ENCODE measurements around the gene ANGPTL3.
"Not testable (repeated sequence)": the region's sequence is repeated elsewhere in the genome, so short reads cannot be mapped to it uniquely, and the experiment has no call there.

The ANGPTL3 gene, protein sequence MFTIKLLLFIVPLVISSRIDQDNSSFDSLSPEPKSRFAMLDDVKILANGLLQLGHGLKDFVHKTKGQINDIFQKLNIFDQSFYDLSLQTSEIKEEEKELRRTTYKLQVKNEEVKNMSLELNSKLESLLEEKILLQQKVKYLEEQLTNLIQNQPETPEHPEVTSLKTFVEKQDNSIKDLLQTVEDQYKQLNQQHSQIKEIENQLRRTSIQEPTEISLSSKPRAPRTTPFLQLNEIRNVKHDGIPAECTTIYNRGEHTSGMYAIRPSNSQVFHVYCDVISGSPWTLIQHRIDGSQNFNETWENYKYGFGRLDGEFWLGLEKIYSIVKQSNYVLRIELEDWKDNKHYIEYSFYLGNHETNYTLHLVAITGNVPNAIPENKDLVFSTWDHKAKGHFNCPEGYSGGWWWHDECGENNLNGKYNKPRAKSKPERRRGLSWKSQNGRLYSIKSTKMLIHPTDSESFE

DNA sequence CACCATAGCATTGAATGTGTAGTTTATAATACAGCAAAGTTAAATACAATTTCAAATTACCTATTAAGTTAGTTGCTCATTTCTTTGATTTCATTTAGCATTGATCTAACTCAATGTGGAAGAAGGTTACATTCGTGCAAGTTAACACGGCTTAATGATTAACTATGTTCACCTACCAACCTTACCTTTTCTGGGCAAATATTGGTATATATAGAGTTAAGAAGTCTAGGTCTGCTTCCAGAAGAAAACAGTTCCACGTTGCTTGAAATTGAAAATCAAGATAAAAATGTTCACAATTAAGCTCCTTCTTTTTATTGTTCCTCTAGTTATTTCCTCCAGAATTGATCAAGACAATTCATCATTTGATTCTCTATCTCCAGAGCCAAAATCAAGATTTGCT, at the start of gene ANGPTL3:
TSS of gene ANGPTL3 (plus strand) at position 240 of the 400 bp plus-strand sequence. CDS start at position 287, 47 bp downstream.
- no peak for DNase-seq (ENCODE audit: low spot score)

GRCh38 chr1:62561306-62561705, 36.0 kb upstream of the ANGPTL3 start:
- no peak for DNase-seq (ENCODE audit: low spot score)

GRCh38 chr1:62567182-62567581, 30.1 kb upstream of the ANGPTL3 start:
- DNase-seq (ENCODE audit: low spot score): not testable (repeated sequence)

DNA sequence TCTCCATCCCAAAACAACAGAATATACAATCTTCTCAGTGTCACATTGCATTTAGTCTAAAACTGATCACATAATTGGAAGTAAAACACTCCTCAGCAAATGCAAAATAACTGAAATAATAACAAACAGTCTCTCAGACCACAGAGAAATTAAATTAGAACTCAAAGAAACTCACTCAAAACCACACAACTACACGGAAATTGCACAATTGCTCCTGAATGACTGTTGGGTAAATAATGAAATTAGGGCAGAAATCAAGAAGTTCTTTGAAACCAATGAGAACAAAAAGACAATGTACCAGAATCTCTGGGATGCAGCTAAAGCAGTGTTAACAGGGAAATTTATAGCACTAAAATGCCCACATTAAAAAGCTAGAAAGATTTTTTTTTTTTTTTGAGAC, 29.4 kb upstream of the ANGPTL3 start:
- not testable (repeated sequence) for DNase-seq (ENCODE audit: low spot score)

- DNase-seq (ENCODE audit: low spot score): not testable (repeated sequence)
Observed at GRCh38 chr1:62571517-62571916, 25.8 kb upstream of the ANGPTL3 start.

GRCh38 chr1:62572476-62572875, 24.8 kb upstream of the ANGPTL3 start:
- DNase-seq (ENCODE audit: low spot score): no peak

DNA sequence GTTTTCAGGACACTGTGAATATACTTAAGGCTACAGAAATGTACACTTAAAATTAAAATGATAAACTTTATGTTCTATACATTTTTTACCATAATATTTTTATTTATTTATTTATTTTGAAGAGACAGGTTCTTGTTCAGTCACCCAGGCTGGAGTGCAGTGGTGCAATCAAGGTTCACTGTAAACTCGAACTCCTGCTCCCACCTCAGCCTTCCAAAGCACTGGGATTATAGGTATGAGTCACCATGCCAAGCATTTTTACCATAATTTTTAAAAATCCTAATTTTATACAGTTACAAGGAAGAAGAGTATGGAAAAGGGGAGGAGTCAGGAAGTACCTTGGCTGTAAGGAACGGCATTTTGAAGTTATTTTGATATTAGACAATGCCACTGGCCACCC, 23.6 kb upstream of the ANGPTL3 start:
- DNase-seq (ENCODE audit: low spot score): no peak

GRCh38 chr1:62585469-62586155, 11.7 kb upstream of the ANGPTL3 start:
- no peak for DNase-seq (ENCODE audit: low spot score)

- no peak for DNase-seq (ENCODE audit: low spot score)
Observed at GRCh38 chr1:62588000-62588399, 9.3 kb upstream of the ANGPTL3 start.

GRCh38 chr1:62589321-62589720, 8.0 kb upstream of the ANGPTL3 start:
- DNase-seq (ENCODE audit: low spot score): no peak

DNA sequence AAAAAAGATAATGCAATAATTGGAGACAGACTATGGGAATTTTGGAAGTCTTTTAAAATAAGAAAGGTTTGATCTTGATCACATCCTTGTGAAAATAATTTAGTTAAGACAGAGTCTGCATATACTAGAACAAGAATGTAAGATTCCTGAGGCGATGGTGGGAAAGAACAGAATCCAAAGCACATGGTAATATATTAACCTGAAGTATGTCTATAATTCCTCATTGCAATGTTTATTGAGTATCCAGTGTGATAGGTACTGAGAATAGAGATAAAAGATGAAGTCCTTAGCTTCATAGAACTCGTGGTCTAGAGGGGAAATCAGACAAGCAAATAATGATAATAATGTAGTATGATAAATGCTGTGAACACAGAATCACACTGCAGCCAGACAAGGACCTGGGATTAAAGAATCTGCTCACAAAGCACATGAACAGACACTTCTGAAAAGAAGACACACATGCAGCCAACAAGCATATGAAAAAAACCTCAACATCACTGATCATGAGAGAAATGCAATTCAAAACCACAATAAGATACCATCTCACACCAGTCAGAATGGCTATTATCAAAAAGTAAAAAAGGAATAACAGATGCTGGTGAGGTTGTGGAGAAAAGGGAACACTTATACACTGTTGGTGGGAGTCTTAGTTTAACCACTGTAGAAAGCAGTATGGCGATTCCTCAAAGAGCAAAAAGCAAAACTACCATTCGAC, 6.9 kb upstream of the ANGPTL3 start:
- DNase-seq (ENCODE audit: low spot score): no peak

DNA sequence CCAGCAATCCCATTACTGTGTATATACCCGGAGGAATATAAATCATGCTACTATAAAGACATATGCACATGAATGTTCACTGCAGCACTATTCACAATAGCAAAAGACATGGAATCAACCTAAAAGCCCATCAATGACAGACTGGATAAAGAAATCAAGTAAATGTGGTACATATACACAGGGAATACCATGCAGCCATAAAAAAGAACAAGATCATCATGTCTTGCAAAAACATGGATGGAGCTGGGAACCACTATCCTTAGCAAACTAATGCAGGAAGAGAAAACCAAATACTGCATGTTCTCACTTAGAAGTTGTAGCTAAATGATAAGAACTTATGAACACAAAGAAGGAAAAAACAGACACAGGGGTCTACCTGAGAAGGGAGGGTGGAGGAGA, 6.4 kb upstream of the ANGPTL3 start:
- no peak for DNase-seq (ENCODE audit: low spot score)

DNA sequence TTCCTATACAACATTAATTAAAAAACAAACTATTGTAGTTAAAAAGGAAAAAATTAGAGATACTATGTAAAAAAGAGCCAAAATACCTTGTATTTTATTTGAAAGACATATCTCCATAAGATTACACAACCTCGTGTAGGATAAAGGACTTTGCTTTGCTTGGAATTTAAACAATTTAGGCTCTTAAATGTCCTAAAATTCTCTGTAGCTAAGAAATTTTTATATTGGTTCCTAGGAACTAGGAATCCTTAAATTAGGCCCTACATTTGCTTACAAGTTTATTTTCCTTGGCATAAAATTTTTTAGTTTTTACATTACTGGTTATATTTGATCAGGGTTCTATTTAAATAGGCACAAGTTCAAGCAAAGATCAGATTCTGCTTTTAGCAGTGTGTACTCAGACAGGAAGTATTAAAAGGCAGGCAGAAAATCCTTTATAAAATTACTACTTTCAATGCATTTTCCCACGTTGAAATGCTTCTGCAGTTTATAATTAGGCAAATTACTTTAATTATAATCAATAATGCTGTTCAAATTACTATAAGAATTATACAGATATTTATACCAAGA, 3.4 kb upstream of the ANGPTL3 start:
- no peak for DNase-seq (ENCODE audit: low spot score)

DNA sequence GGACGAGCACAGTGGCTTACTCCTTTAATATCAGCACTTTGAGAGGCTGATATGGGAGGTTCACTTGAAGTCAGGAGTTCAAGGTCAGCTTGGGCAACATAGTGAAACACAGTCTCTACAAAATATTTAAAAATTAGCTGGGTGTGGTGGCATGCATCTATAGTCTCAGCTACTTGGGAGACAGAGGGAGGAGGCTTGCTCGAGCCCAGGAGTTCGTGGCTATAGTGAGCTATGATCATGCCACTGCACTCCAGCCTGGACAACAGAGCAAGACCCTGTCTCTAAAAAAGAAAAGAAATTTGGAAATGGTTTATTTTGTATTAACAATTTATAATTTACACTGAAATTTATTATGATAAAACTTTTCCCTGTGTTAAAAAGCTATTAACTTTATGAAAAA, 1.7 kb upstream of the ANGPTL3 start:
- DNase-seq (ENCODE audit: low spot score): no peak

DNA sequence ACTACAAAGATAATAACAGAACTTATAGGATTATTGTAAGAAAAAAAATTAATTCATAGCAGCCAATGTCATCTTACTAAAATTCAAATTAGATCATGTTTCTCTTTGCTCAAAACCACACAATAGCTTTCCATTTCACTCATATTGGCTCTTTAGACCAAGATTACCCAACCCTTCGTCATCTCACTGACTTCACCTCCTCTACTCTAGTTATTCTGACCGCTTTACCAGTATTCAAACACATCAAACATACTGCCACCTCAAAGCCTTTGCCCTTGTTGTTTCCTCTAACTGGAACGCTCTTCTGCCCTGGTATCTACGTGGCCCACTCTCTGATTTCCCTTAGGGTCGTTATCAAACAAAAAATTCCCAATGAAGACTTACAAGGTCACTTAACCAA, 1.7 kb downstream of the ANGPTL3 start:
- DNase-seq (ENCODE audit: low spot score): no peak

- no peak for DNase-seq (ENCODE audit: low spot score)
Observed at GRCh38 chr1:62601457-62601856, 4.1 kb downstream of the ANGPTL3 start.

DNA sequence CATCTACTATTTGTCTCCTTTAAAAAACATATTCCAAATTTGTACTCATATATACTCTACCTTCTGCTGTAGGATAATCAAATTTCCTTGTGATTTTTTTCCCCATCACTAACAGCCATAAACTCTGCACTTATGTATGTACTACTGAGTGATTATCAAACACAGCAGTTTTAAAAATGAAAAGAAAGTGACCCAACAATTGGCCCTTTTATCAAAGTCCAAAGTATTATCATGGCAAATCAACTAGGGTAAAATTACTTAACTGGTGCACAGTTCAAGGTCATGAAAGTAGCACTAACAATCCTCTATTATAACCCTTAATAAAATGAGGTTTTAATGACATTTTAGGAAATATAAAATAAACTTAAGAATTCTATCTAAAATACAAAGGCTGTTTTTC, 11.6 kb downstream of the ANGPTL3 start:
- DNase-seq (ENCODE audit: low spot score): no peak

GRCh38 chr1:62610588-62610987, 13.3 kb downstream of the ANGPTL3 start:
- DNase-seq (ENCODE audit: low spot score): not testable (repeated sequence)

DNA sequence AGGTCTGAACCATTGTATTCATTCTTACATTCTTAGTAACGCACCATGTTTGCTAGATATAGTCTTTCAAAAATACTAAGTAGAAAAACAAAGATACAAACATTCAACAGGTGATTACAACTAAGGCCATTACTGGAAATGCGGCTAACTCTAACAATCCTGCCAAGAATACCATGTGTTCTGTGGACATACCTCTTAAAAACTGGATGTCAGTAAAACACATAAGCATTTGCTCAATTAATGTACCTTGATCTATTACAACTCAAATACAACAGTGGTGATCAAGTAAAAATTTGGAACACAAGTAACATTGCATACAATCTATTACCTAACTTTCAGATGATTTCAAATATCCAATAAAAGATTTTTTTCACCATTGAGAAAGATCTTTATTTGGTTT, 15.4 kb downstream of the ANGPTL3 start:
- no peak for DNase-seq (ENCODE audit: low spot score)

- DNase-seq (ENCODE audit: low spot score): no peak
Observed at GRCh38 chr1:62613325-62613727, 16.0 kb downstream of the ANGPTL3 start.

DNA sequence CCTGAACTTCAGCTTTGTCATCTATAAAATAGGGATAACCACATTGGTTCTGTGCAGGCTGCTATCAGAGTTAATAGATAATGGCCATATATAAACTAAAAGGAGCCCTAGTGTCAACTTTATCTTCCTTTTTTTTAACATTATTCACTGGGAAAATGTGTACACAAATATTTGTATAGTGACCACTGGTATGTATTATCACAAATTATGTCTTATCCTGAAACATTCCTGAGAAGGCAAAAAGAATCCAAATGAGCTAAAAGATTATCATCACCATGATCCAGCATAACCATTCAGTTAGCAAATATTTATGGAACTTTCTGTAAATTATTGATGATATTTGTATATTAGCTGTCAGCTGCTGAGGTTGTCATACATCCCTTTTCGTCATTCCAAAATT, 16.6 kb downstream of the ANGPTL3 start:
- DNase-seq (ENCODE audit: low spot score): no peak

GRCh38 chr1:62621907-62622306, 24.6 kb downstream of the ANGPTL3 start:
- no peak for DNase-seq (ENCODE audit: low spot score)
